ENCODE data around the gene FGF23. TPM values are rescaled to one million over a fixed set of nuclear protein-coding genes. Genes with fewer than 3 reads are reported as not detected.

The FGF23 gene
- total RNA-seq, 1 experiment from 2014 or later = not detected

- ChIA-PET RAD21 (ENCODE audit: low non-redundant PET in 1 of 2, low total read pairs in 2 of 2, uncharacterized antibody in 2 of 2, unreplicated experiment in 2 of 2) (no interaction called here), CTCF (no interaction called here), POLR2A (no interaction called here)
- peak; percentile 98 for ATAC-seq
- H3K9ac ChIP-seq (ENCODE audit: low read length) = peak within 1 kb of the TSS; percentile 91
- H3K4me3 ChIP-seq (replicated peaks in 1 of 2; ENCODE audit: low read depth in 1 of 2, low read length in 2 of 2) = peak within 1 kb of the TSS; percentile 91 to 96
- no peaks in the 10 kb centered on the region for H3K9me3 ChIP-seq (ENCODE audit: control insufficient read depth in 1 of 2, insufficient read depth in 1 of 2, low read depth in 1 of 2, low read length in 2 of 2)
- no peaks in the 10 kb centered on the region for H3K36me3 ChIP-seq (ENCODE audit: control insufficient read depth in 1 of 2, insufficient read depth in 2 of 2, low read length in 2 of 2)
- no peaks in the 10 kb centered on the region for H3K27me3 ChIP-seq (ENCODE audit: insufficient read depth, low read length)
- BruUV-seq (replicated peaks) = TSS peak; percentile 78
- DNase-seq (ENCODE audit: low read depth, low spot score) = peak; percentile 81
- peak; percentile 50 for TF ChIP-seq POLR2A (IDR thresholded peaks at IDR 0.05; ENCODE audit: borderline replicate concordance, extremely low read depth, insufficient read depth, insufficient read length)
- TF ChIP-seq FOSL1 (IDR thresholded peaks at IDR 0.05; ENCODE audit: low read depth) = no peak
- TF ChIP-seq ZBTB33 (IDR thresholded peaks at IDR 0.05; ENCODE audit: extremely low read depth, insufficient replicate concordance, low read length) = no peak
- TF ChIP-seq JUND (IDR thresholded peaks at IDR 0.05) = no peak
- no peak for TF ChIP-seq YY1 (IDR thresholded peaks at IDR 0.05; ENCODE audit: extremely low read depth, insufficient replicate concordance, low read depth, low read length)
- TF ChIP-seq ELF1 (IDR thresholded peaks at IDR 0.05; ENCODE audit: borderline replicate concordance, low read depth) = peak; percentile 49
- TF ChIP-seq ZFX (IDR thresholded peaks at IDR 0.05) = peak; percentile 28
- peak; percentile 55; the same call in 1 of the 2 replicates for TF ChIP-seq SP1 (IDR thresholded peaks at IDR 0.05; ENCODE audit: low read depth)
- TF ChIP-seq MAX (IDR thresholded peaks at IDR 0.05) = peak; percentile 53; the same call in 1 of the 2 replicates
- peak; percentile 96 for TF ChIP-seq SIN3A (IDR thresholded peaks at IDR 0.05; ENCODE audit: low read depth)
- no peak for TF ChIP-seq ZNF274 (IDR thresholded peaks at IDR 0.05; ENCODE audit: low read depth, low read length)
- peak; percentile 74 for TF ChIP-seq POLR2AphosphoS5 (IDR thresholded peaks at IDR 0.05; ENCODE audit: low read depth, low read length)
- TF ChIP-seq EZH2 (IDR thresholded peaks at IDR 0.05) = no peak
- H3K4me2 ChIP-seq (ENCODE audit: low read length) = peak within 1 kb of the TSS; percentile 98
- no peaks in the 10 kb centered on the region for H4K20me1 ChIP-seq (ENCODE audit: insufficient read depth)
- no peaks in the 10 kb centered on the region for H3K9me2 ChIP-seq (ENCODE audit: insufficient read depth)
- peaks cover 33% of the 10 kb centered on the region for H3K79me2 ChIP-seq (ENCODE audit: insufficient read depth, low read length)
- intact Hi-C loops (cut with micrococcal nuclease) = no loop called here
- peak within 1 kb of the TSS; percentile 95 for H2AFZ ChIP-seq (ENCODE audit: low read depth, low read length, poor library complexity, severe bottlenecking)
- H3K4me1 ChIP-seq (ENCODE audit: control insufficient read depth in 1 of 2, insufficient read depth in 2 of 2, low read length in 2 of 2) = peaks cover 0 to 13% of the 10 kb centered on the region in 2 experiments; a peak in 2 of 4 replicates
- H3K27ac ChIP-seq (ENCODE audit: low read depth, low read length) = peak within 1 kb of the TSS; percentile 65
Measured at GRCh38 chr12:4320853-4321701, 58.4 kb downstream of the FGF23 start, which contains the start of gene TIGAR. TIGAR (plus strand) TSS chr12:4321213; CDS start chr12:4321272, 59 bp downstream.
